Measurements from ENCODE around the gene TMEM270. TPM values are rescaled to one million over a fixed set of nuclear protein-coding genes. Genes with fewer than 3 reads are reported as not detected.

TMEM270 gene
- not detected in 2 replicates for total RNA-seq

GRCh38 chr7:73860859-73861258, at the start of gene TMEM270:
Gene TMEM270, plus strand, starts transcription at chr7:73861159. Its CDS starts 36 bp downstream, at chr7:73861195.

GRCh38 chr7:73830681-73831583, 30.0 kb upstream of the TMEM270 start, which contains the start of gene CLDN4:
Gene CLDN4, plus strand, starts transcription at chr7:73830996. Its CDS starts 206 bp downstream, at chr7:73831202.

GRCh38 chr7:73842067-73842976, 18.6 kb upstream of the TMEM270 start, which contains the start of gene METTL27:
Gene METTL27, minus strand, starts transcription at chr7:73842516. Its CDS starts 376 bp downstream, at chr7:73842140.

Other genes with a start within 250 kb of the TMEM270 start
- not detected in 2 replicates for gene MLXIPL, start 236.6 kb upstream of the TMEM270 start, total RNA-seq
- 0.69 and 1.8 TPM in 2 replicates for gene VPS37D, start 193.3 kb upstream of the TMEM270 start, total RNA-seq
- 5.6 and 7.5 TPM in 2 replicates for gene DNAJC30, start 177.7 kb upstream of the TMEM270 start, total RNA-seq
- 53.8 and 56.1 TPM in 2 replicates for gene BUD23, start 177.6 kb upstream of the TMEM270 start, total RNA-seq
- gene STX1A, start 141.5 kb upstream of the TMEM270 start, total RNA-seq: 5.1 and 6.1 TPM in 2 replicates
- gene ABHD11, start 122.4 kb upstream of the TMEM270 start, total RNA-seq: 17.5 and 21.1 TPM in 2 replicates
- gene CLDN3, start 90.9 kb upstream of the TMEM270 start, total RNA-seq: 0.98 and 1.2 TPM in 2 replicates
- 0.10 and 0.27 TPM in 2 replicates for gene CLDN4, start 30.2 kb upstream of the TMEM270 start, total RNA-seq
- gene METTL27, start 18.6 kb upstream of the TMEM270 start, total RNA-seq: 3.1 and 6.0 TPM in 2 replicates
- gene ELN, start 167.0 kb downstream of the TMEM270 start, total RNA-seq: 0.25 and 1.8 TPM in 2 replicates
- gene LIMK1, start 222.6 kb downstream of the TMEM270 start, total RNA-seq: 32.0 and 41.5 TPM in 2 replicates

Data from mammary microvascular endothelial cell (primary cell).